ENCODE results near the gene NAIF1. TPM values are rescaled to one million over a fixed set of nuclear protein-coding genes. Genes with fewer than 3 reads are reported as not detected.
A peak's percentile ranks its signal among the peaks of the same experiment; 100 is the strongest.

Gene NAIF1
- total and polyA plus RNA-seq, 10 of the 15 experiments (the other 5 are each of a cell fraction or from before 2014, with no cell fraction given), result 2.4 to 14.2 (median 7.1) TPM

GRCh38 chr9:128115187-128116103, 48.3 kb upstream of the NAIF1 start:
- POLR2A ChIA-PET, result interaction anchor here (0.5 to 2.8 kb wide), 7 partner anchors 9 to 178 kb away, joined by 3 to 10 read pairs (median 4); partner anchors contain the start of gene DPM2
- SMC1A ChIA-PET (ENCODE audit: uncharacterized antibody, unreplicated experiment), result interaction anchor here (0.8 to 3.3 kb wide), 11 partner anchors 10 to 172 kb away, joined by 3 to 11 read pairs (median 4); partner anchors contain the start of genes NAIF1 and SLC25A25
- Histone ChIP-seq H3K79me2 (ENCODE audit: control insufficient read depth, insufficient read depth, low read length) (no peaks in the 10 kb centered on the region), H3K9me3 (replicated peaks; ENCODE audit: control insufficient read depth, insufficient read depth, low read length) (no peaks in the 10 kb centered on the region), H2AFZ (ENCODE audit: control insufficient read depth, low read depth, low read length) (no peak overlapping the region), H3K27me3 (replicated peaks in 1 of 2; ENCODE audit: control insufficient read depth in 2 of 2, insufficient read depth in 2 of 2, low read length in 1 of 2) (no peaks in the 10 kb centered on the region), H3K4me3 (no peak overlapping the region), H3K27ac (ENCODE audit: control insufficient read depth, insufficient read depth) (peak overlapping the region; percentile 61), H3K36me3 (ENCODE audit: control insufficient read depth in 2 of 2, insufficient read depth in 2 of 2, low read length in 1 of 2) (peaks cover 3 to 4% of the 10 kb centered on the region in 2 experiments; a peak in 3 of 4 replicates), H3K4me1 (ENCODE audit: control insufficient read depth, insufficient read depth, low read length) (peaks cover 23% of the 10 kb centered on the region), H3K9ac (ENCODE audit: control insufficient read depth, insufficient read depth, low read length) (no peak overlapping the region; the same call in 1 of the 2 replicates), H4K20me1 (ENCODE audit: control insufficient read depth, insufficient read depth) (no peaks in the 10 kb centered on the region), H3K4me2 (ENCODE audit: control insufficient read depth, insufficient read depth) (peak overlapping the region; percentile 31)
- in situ Hi-C loops (cut with MboI) (no loop called here), intact Hi-C loops (cut with micrococcal nuclease; ENCODE audit: unreplicated experiment) (no loop called here)
- no TSS peak for BruUV-seq (replicated peaks)
- RAD21 ChIA-PET (ENCODE audit: unreplicated experiment), result interaction anchor here (1.0 to 1.5 kb wide), 5 partner anchors 10 to 160 kb away, joined by 3 to 7 read pairs (median 5); no protein-coding TSS in a partner anchor
- FAIRE-seq (peak; percentile 72), DNase-seq (ENCODE audit: low read depth, low spot score) (no peak), ATAC-seq (peak; percentile 90)
- CTCF ChIA-PET, result interaction anchor here (0.6 to 6.1 kb wide), 22 partner anchors 10 to 305 kb away, joined by 3 to 84 read pairs (median 5); partner anchors contain the start of gene PTGES2
- WGBS (ENCODE audit: insufficient coverage, insufficient replicate concordance, low lambda C conversion rate, missing lambda C conversion rate), result 51% methylated on average over 26 of the region's 26 CpGs
- TF ChIP-seq USF1 (IDR thresholded peaks at IDR 0.05; ENCODE audit: borderline replicate concordance, extremely low read length, insufficient read depth, low read depth, low read length) (peak; percentile 42), IKZF2 (IDR thresholded peaks at IDR 0.05) (peak; percentile 74 to 78), SP1 (IDR thresholded peaks at IDR 0.05; ENCODE audit: low read depth, low read length) (no peak), RELB (IDR thresholded peaks at IDR 0.05; ENCODE audit: low read depth) (peak; percentile 77; the same call in 1 of the 2 replicates), RELA (IDR thresholded peaks at IDR 0.05; ENCODE audit: borderline replicate concordance, partially characterized antibody) (peak; percentile 76), MLLT1 (IDR thresholded peaks at IDR 0.05) (no peak), EP300 (IDR thresholded peaks at IDR 0.05; ENCODE audit: borderline replicate concordance in 1 of 2, control insufficient read depth in 1 of 2, low read depth in 2 of 2, low read length in 2 of 2) (0 out of 4 replicates have a peak, but pooled peaks of 1 of the 2 experiments have one; percentile 18), NFYB (IDR thresholded peaks at IDR 0.05; ENCODE audit: insufficient read depth, low read depth, low read length) (no peak), ZNF217 (IDR thresholded peaks at IDR 0.05) (peak; percentile 56; the same call in 1 of the 2 replicates), CBFB (IDR thresholded peaks at IDR 0.05; ENCODE audit: low read depth) (peak; percentile 50; the same call in 1 of the 2 replicates), TCF3 (IDR thresholded peaks at IDR 0.05; ENCODE audit: borderline replicate concordance, insufficient read depth, low read depth, low read length) (0 out of 2 replicates have a peak, but pooled peaks have one; percentile 37), RB1 (IDR thresholded peaks at IDR 0.05; ENCODE audit: borderline replicate concordance) (no peak), TBL1XR1 (IDR thresholded peaks at IDR 0.05; ENCODE audit: low read depth, low read length) (0 out of 2 replicates have a peak, but pooled peaks have one; percentile 26), FOS (IDR thresholded peaks at IDR 0.05; ENCODE audit: borderline replicate concordance, extremely low read depth, insufficient read length) (no peak), EED (IDR thresholded peaks at IDR 0.05; ENCODE audit: low read depth) (peak; percentile 78), ZNF207 (IDR thresholded peaks at IDR 0.05; ENCODE audit: borderline replicate concordance) (0 out of 2 replicates have a peak, but pooled peaks have one; percentile 20), SPI1 (IDR thresholded peaks at IDR 0.05; ENCODE audit: borderline replicate concordance, insufficient read depth, low read depth, low read length) (peak; percentile 52; the same call in 1 of the 2 replicates)
